ENCODE results near the gene ARID1B. TPM values are rescaled to one million over a fixed set of nuclear protein-coding genes. Genes with fewer than 3 reads are reported as not detected.

Gene ARID1B
- total RNA-seq, 1 experiment from 2014 or later, result 35.6 TPM

- TF ChIP-seq POLR2AphosphoS5 (IDR thresholded peaks at IDR 0.05; ENCODE audit: low read depth, low read length), result no peak
- TF ChIP-seq, protein P1, sequence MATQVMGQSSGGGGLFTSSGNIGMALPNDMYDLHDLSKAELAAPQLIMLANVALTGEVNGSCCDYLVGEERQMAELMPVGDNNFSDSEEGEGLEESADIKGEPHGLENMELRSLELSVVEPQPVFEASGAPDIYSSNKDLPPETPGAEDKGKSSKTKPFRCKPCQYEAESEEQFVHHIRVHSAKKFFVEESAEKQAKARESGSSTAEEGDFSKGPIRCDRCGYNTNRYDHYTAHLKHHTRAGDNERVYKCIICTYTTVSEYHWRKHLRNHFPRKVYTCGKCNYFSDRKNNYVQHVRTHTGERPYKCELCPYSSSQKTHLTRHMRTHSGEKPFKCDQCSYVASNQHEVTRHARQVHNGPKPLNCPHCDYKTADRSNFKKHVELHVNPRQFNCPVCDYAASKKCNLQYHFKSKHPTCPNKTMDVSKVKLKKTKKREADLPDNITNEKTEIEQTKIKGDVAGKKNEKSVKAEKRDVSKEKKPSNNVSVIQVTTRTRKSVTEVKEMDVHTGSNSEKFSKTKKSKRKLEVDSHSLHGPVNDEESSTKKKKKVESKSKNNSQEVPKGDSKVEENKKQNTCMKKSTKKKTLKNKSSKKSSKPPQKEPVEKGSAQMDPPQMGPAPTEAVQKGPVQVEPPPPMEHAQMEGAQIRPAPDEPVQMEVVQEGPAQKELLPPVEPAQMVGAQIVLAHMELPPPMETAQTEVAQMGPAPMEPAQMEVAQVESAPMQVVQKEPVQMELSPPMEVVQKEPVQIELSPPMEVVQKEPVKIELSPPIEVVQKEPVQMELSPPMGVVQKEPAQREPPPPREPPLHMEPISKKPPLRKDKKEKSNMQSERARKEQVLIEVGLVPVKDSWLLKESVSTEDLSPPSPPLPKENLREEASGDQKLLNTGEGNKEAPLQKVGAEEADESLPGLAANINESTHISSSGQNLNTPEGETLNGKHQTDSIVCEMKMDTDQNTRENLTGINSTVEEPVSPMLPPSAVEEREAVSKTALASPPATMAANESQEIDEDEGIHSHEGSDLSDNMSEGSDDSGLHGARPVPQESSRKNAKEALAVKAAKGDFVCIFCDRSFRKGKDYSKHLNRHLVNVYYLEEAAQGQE (IDR thresholded peaks at IDR 0.05; ENCODE audit: low read depth), result no peak
- TF ChIP-seq RAD21 (IDR thresholded peaks at IDR 0.05; ENCODE audit: low read depth), result no peak
- TF ChIP-seq JUND (IDR thresholded peaks at IDR 0.05), result no peak
- no peak for TF ChIP-seq ELF1 (IDR thresholded peaks at IDR 0.05; ENCODE audit: borderline replicate concordance, low read depth)
- TF ChIP-seq SIN3A (IDR thresholded peaks at IDR 0.05; ENCODE audit: low read depth), result no peak
- TF ChIP-seq EZH2 (IDR thresholded peaks at IDR 0.05), result no peak
- TF ChIP-seq, protein P2, sequence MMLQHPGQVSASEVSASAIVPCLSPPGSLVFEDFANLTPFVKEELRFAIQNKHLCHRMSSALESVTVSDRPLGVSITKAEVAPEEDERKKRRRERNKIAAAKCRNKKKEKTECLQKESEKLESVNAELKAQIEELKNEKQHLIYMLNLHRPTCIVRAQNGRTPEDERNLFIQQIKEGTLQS (IDR thresholded peaks at IDR 0.05), result no peak
- no peak for TF ChIP-seq SRF (IDR thresholded peaks at IDR 0.05; ENCODE audit: low read depth)
- no peak for TF ChIP-seq CBX3 (IDR thresholded peaks at IDR 0.05; ENCODE audit: low read depth)
- TF ChIP-seq ZFX (IDR thresholded peaks at IDR 0.05), result no peak
- TF ChIP-seq ZNF274 (IDR thresholded peaks at IDR 0.05; ENCODE audit: low read depth, low read length), result no peak
- no peak for TF ChIP-seq FOSL1 (IDR thresholded peaks at IDR 0.05; ENCODE audit: low read depth)
- TF ChIP-seq YY1 (IDR thresholded peaks at IDR 0.05; ENCODE audit: extremely low read depth, insufficient replicate concordance, low read depth, low read length), result no peak
- no peak for TF ChIP-seq CEBPB (IDR thresholded peaks at IDR 0.05; ENCODE audit: low read depth)
- no peak for TF ChIP-seq EGR1 (IDR thresholded peaks at IDR 0.05; ENCODE audit: low read depth)
- intact Hi-C loops (cut with micrococcal nuclease), result no loop called here
- Histone ChIP-seq H3K4me1 (ENCODE audit: control insufficient read depth in 1 of 2, insufficient read depth in 2 of 2, low read length in 2 of 2) (peaks cover 6 to 9% of the 10 kb centered on the region in 2 experiments; a peak in 3 of 4 replicates), H3K9me3 (ENCODE audit: control insufficient read depth in 1 of 2, insufficient read depth in 1 of 2, low read depth in 1 of 2, low read length in 2 of 2) (no peaks in the 10 kb centered on the region), H3K27ac (ENCODE audit: low read depth, low read length) (no peak overlapping the region), H3K27me3 (ENCODE audit: insufficient read depth, low read length) (no peaks in the 10 kb centered on the region), H2AFZ (ENCODE audit: low read depth, low read length, poor library complexity, severe bottlenecking) (no peak overlapping the region), H3K4me3 (replicated peaks in 1 of 2; ENCODE audit: low read depth in 1 of 2, low read length in 2 of 2) (no peak overlapping the region), H3K36me3 (ENCODE audit: control insufficient read depth in 1 of 2, insufficient read depth in 2 of 2, low read length in 2 of 2) (no peaks in the 10 kb centered on the region), H3K9me2 (ENCODE audit: insufficient read depth) (no peaks in the 10 kb centered on the region), H3K4me2 (ENCODE audit: low read length) (peak overlapping the region; percentile 8; the same call in 1 of the 2 replicates), H3K79me2 (ENCODE audit: insufficient read depth, low read length) (peaks cover 73% of the 10 kb centered on the region), H3K9ac (ENCODE audit: low read length) (no peak overlapping the region), H4K20me1 (ENCODE audit: insufficient read depth) (no peaks in the 10 kb centered on the region)
- no peak for ATAC-seq
- CTCF ChIA-PET, result no interaction called here
- BruUV-seq (replicated peaks), result no TSS peak
- DNase-seq (ENCODE audit: low read depth, low spot score), result no peak
- POLR2A ChIA-PET, result no interaction called here
- RAD21 ChIA-PET (ENCODE audit: low non-redundant PET in 1 of 2, low total read pairs in 2 of 2, uncharacterized antibody in 2 of 2, unreplicated experiment in 2 of 2), result no interaction called here
Measured at GRCh38 chr6:156848123-156848522, 70.9 kb downstream of the ARID1B start.
